ENCODE results near the gene ZNF75A.
A peak's percentile ranks its signal among the peaks of the same experiment; 100 is the strongest.
"Not testable (repeated sequence)": the region's sequence is repeated elsewhere in the genome, so short reads cannot be mapped to it uniquely, and the experiment has no call there.

Gene ZNF75A

GRCh38 chr16:3305109-3306068 lies at the start of gene ZNF75A, which contains the start of gene TIGD7:
Gene ZNF75A (plus strand): TSS chr16:3305497. CDS start chr16:3308429, 2,932 bp downstream.
Gene TIGD7 (minus strand): TSS chr16:3305430. CDS start chr16:3300614, 4,816 bp downstream.
- peak; percentile 90 for DNase-seq

- DNase-seq, result no peak
Observed at GRCh38 chr16:3256146-3256865, 49.0 kb upstream of the ZNF75A start, which contains the start of gene MEFV. Gene MEFV (minus strand): TSS chr16:3256633. CDS start chr16:3256587, 46 bp downstream.

- no peak for DNase-seq
Observed at GRCh38 chr16:3256866-3257465, 48.3 kb upstream of the ZNF75A start.

- DNase-seq, result no peak
Observed at GRCh38 chr16:3259836-3260235, 45.5 kb upstream of the ZNF75A start.

GRCh38 chr16:3262517-3262916 lies 42.8 kb upstream of the ZNF75A start:
- no peak for DNase-seq

GRCh38 chr16:3264137-3265036 lies 40.9 kb upstream of the ZNF75A start:
- peak; percentile 99 for DNase-seq

- DNase-seq, result peak; percentile 16
Observed at GRCh38 chr16:3266873-3267537, 38.3 kb upstream of the ZNF75A start.

- no peak for DNase-seq
Observed at GRCh38 chr16:3268294-3268693, 37.0 kb upstream of the ZNF75A start.

GRCh38 chr16:3270718-3271117 lies 34.6 kb upstream of the ZNF75A start:
- not testable (repeated sequence) for DNase-seq

- not testable (repeated sequence) for DNase-seq
Observed at GRCh38 chr16:3271281-3271680, 34.0 kb upstream of the ZNF75A start.

- no peak for DNase-seq
Observed at GRCh38 chr16:3274490-3274889, 30.8 kb upstream of the ZNF75A start.

- DNase-seq, result no peak
Observed at GRCh38 chr16:3274947-3275346, 30.4 kb upstream of the ZNF75A start.

- no peak for DNase-seq
Observed at GRCh38 chr16:3276679-3277078, 28.6 kb upstream of the ZNF75A start.

GRCh38 chr16:3281222-3281820 lies 24.0 kb upstream of the ZNF75A start:
- DNase-seq, result no peak

- no peak for DNase-seq
Observed at GRCh38 chr16:3282103-3282729, 23.1 kb upstream of the ZNF75A start.

GRCh38 chr16:3282730-3283542 lies 22.4 kb upstream of the ZNF75A start, which contains the start of gene ZNF263:
Gene ZNF263 (plus strand): TSS chr16:3283491. CDS start chr16:3283819, 328 bp downstream.
- DNase-seq, result peak; percentile 97

- peak; percentile 8 for DNase-seq
Observed at GRCh38 chr16:3283543-3284447, 21.5 kb upstream of the ZNF75A start.

- no peak for DNase-seq
Observed at GRCh38 chr16:3285131-3285530, 20.2 kb upstream of the ZNF75A start.

Measured in activated CD4-positive, alpha-beta T cell treated with anti-CD3 and anti-CD28 coated beads, Interleukin-2, Interleukin-6, amounts not matched to agents 100 ng/mL and 50 ng/mL, durations not matched to agents 16 hours and 8 hours (primary cell).